Hindlimb muscle (tissue), 1 donor: ENCODE data around the gene HARS1. TPM values are rescaled to one million over a fixed set of nuclear protein-coding genes. Genes with fewer than 3 reads are reported as not detected.
"Not testable (repeated sequence)": the region's sequence is repeated elsewhere in the genome, so short reads cannot be mapped to it uniquely, and the experiment has no call there.

ENCODE experiments used
- DNase-seq: peaks from one replicate; pipeline ENCODE4 v3.0.0-alpha.2; 2013
- polyA plus RNA-seq: library from polyadenylated mRNA; unstranded; fragments of 120-200 nt; gene quantifications from one replicate; pipeline ENCODE4 v1.2.1, GENCODE V29; 2013; ENCODE audit not compliant: insufficient read length

HARS1 gene
- polyA plus RNA-seq, 1 donor, result 53.2 TPM

DNA sequence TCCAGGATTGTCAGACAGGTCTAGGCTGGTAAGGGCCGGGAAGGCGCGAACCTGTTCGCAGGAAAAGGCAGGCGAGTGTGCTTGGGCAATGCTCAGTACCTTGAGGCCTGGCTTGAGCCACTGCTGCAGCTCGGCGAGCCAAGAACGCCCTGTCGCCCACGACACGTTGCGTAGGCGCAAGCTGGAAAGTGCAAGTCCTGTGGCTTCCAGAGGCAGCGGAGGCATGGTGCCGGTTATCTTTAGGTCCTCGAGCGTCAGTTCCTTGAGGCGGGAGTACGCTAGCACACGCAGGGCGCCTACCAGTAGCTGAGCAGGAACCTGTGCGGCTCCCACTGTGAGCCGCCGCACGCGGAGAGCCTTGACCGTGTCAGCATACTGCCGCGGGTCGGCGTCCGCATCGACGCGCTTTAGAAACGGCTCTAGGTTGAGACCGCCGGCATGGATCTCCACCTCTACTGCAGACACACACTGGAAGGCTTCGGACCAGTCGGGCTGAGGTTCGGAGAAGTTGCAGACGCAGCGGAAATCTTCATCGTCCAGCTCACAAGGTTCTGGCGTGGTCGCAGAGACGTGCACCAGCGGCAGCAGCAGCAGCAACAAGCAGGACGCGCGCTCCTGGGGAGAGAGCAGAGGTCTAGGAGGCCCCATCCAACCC lies 58.7 kb downstream of the HARS1 start:
- peak; percentile 54 for DNase-seq

DNA sequence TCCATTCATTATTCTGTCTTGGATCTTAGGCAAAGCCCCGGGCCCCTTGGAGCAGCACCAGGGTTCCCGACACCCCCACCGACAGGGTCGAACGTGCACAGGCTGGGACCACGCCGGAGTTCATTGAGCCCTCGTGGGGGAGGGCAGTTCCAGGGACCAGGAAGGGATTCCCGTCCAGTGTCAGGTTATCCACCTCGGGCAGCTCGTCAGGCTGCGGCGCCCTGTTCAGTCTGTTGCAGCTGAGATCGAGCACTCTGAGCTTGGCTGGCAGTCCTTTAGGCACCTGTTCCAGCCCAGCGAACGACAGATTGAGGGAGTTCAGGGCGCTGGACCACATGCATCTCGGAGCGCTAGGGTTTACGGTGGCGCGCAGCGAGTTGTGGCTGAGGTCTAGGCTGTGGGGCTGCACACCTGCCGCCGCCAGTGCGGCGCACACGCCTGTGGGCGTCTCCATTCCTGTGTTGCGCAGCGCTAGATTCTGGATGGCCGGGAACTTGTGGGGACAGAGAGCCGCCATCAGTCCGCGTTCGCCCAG lies 59.3 kb downstream of the HARS1 start:
- DNase-seq, result no peak

DNA sequence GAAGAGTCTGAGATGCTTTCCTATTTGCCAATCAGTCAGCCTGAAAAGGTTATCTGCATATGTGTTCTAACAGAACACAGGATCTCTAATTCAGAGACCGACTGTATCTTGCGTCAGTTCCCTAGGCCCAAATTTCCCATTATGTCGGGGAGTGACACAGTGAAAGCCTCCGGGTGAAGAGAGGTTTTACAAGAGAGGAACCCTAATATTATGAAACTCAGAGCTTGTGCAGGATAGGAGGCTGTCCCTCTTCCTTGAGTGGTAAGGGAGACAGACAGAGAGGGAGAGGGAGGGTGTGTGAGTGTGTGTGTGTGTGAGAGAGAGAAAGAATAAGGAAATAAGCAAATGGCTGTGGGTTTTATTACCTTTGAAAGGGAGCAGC lies 60.1 kb downstream of the HARS1 start:
- no peak for DNase-seq

DNA sequence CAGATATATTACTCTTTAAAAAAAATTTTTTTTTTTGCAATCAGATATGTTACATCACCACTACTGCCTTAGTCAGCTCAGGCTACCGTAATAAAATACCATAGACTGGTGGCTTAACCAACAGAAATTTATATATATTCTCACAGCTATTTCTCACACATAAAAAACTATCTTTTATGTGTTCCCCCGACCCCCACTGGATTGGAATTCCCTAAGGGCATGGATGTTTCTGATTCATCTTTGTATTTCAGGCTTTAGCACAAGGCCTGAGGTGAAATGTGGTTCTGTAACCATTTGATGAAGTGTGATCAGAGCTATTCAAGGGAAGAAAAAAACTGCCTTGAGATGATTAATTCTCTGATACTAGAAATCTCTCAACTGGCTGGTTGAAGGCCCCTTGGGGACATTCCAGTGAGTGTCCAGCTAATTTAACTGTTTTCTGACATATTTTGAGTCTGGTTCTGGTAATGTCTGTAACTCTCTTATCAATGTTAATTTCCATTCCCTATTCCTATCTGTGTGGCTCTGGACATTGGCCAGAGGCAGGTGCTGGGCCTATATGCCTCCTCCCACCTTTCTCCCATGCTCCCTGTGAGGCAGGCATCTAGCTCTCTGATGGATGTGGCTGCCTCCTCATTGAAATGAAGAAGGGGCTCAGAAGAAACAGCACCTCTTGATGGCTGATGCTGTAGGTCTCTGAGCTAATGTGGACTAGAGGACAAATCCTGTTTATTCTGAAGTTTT lies 60.7 kb downstream of the HARS1 start:
- DNase-seq, result no peak

DNA sequence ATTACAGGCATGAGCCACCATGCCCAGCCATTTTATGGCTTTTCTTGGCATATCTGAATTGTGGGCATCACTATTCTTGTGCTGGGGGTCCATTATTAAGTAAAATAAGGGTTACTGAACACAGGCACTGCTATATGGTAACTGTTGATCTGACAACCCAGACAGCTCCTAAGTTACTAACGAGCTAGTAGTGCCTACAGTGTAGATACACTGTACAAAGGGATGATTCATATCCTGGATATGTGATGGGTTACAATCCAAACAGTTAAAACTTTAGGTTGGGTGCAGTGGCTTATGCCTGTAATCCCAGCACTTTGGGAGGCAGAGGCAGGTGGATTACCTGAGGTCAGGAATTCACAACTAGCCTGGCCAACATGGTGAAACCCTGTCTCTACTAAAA lies 62.5 kb downstream of the HARS1 start:
- no peak for DNase-seq

DNA sequence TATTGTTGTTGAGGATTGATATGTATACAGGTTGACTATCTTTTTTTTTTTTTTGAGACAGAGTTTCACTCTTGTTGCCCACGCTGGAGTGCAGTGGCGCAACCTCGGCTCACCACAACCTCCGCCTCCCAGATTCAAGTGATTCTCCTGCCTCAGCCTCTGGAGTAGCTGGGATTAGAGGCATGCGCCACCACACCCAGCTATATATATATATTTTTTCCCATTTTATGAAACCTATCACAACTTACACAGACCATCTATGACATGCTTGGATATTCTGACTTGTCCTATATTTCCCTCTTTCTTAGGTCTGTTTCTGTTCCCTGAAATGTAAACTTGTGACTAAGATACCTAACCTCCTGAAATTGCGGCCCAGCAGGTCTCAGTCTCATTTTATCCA lies 63.2 kb downstream of the HARS1 start:
- no peak for DNase-seq

DNA sequence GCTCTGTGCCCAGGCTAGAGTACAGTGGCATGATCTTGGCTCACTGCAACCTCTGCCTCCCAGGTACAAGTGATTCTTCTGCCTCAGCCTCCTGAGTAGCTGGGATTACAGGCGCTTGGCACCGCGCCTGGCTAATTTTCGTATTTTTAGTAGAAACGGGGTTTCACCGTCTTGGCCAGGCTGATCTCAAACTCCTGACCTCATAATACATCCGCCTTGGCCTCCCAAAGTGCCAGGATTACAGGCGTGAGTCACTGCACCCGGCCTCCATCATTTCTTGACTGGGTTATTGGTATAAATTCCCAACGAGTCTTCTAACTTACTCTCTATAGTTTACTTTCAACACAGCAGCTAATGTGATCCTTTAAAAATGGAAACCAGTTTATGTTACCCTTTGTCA lies 66.3 kb downstream of the HARS1 start:
- DNase-seq, result not testable (repeated sequence)

Other genes with a start within 250 kb of the HARS1 start
- 8.6 TPM for gene EIF4EBP3, start 143.7 kb downstream of the HARS1 start, polyA plus RNA-seq
- gene SRA1, start 133.9 kb downstream of the HARS1 start, polyA plus RNA-seq, result 20.5 TPM
- gene APBB3, start 126.8 kb downstream of the HARS1 start, polyA plus RNA-seq, result 28.8 TPM
- 59.9 TPM for gene SLC35A4, start 126.5 kb downstream of the HARS1 start, polyA plus RNA-seq
- 30.9 TPM for gene CD14, start 58.2 kb downstream of the HARS1 start, polyA plus RNA-seq
- gene TMCO6, start 51.9 kb downstream of the HARS1 start, polyA plus RNA-seq, result 11.0 TPM
- 57.7 TPM for gene NDUFA2, start 43.7 kb downstream of the HARS1 start, polyA plus RNA-seq
- 104 TPM for gene IK, start 43.5 kb downstream of the HARS1 start, polyA plus RNA-seq
- 14.3 TPM for gene WDR55, start 26.5 kb downstream of the HARS1 start, polyA plus RNA-seq
- gene DND1, start 17.8 kb downstream of the HARS1 start, polyA plus RNA-seq, result not detected
- gene HARS2, start 85 bp upstream of the HARS1 start, polyA plus RNA-seq, result 24.7 TPM
- gene ZMAT2, start 9.1 kb upstream of the HARS1 start, polyA plus RNA-seq, result 72.8 TPM
- gene PCDHA1, start 94.8 kb upstream of the HARS1 start, polyA plus RNA-seq, result not detected
- gene PCDHA2, start 103.5 kb upstream of the HARS1 start, polyA plus RNA-seq, result 0.06 TPM
- 0.18 TPM for gene PCDHA3, start 109.7 kb upstream of the HARS1 start, polyA plus RNA-seq
- 0.12 TPM for gene PCDHA4, start 115.7 kb upstream of the HARS1 start, polyA plus RNA-seq
- gene PCDHA5, start 130.2 kb upstream of the HARS1 start, polyA plus RNA-seq, result not detected
- not detected for gene PCDHA6, start 136.6 kb upstream of the HARS1 start, polyA plus RNA-seq
- 0.19 TPM for gene PCDHA7, start 142.9 kb upstream of the HARS1 start, polyA plus RNA-seq
- not detected for gene PCDHA8, start 149.8 kb upstream of the HARS1 start, polyA plus RNA-seq
- gene PCDHA9, start 157.0 kb upstream of the HARS1 start, polyA plus RNA-seq, result not detected
- gene PCDHA10, start 164.5 kb upstream of the HARS1 start, polyA plus RNA-seq, result 0.25 TPM
- gene PCDHA11, start 177.6 kb upstream of the HARS1 start, polyA plus RNA-seq, result 0.30 TPM
- gene PCDHA12, start 183.9 kb upstream of the HARS1 start, polyA plus RNA-seq, result 0.06 TPM
- gene PCDHA13, start 190.8 kb upstream of the HARS1 start, polyA plus RNA-seq, result 0.21 TPM
- 0.22 TPM for gene PCDHAC1, start 234.9 kb upstream of the HARS1 start, polyA plus RNA-seq